ENCODE data around the gene GLRA1. TPM values are rescaled to one million over a fixed set of nuclear protein-coding genes. Genes with fewer than 3 reads are reported as not detected.

GLRA1 gene
- total and polyA plus RNA-seq, 2 of the 4 experiments (the other 2 are of a cell fraction): not detected

GRCh38 chr5:151911011-151911410, 13.6 kb downstream of the GLRA1 start:
- no peak overlapping the region for H2AK5ac ChIP-seq (ENCODE audit: low read depth, low read length)
- H4K20me1 ChIP-seq (ENCODE audit: insufficient read depth, low read length): no peaks in the 10 kb centered on the region
- in situ Hi-C loops (cut with MboI; ENCODE audit: low sequenced_read_pairs): no loop called here
- no peak overlapping the region for H3K4ac ChIP-seq (ENCODE audit: low read depth, low read length)
- H3K18ac ChIP-seq (ENCODE audit: low read depth, low read length): no peak overlapping the region
- no peak overlapping the region for H2BK15ac ChIP-seq (ENCODE audit: low read depth, low read length)
- no peaks in the 10 kb centered on the region for H3K79me1 ChIP-seq (ENCODE audit: low read depth in 1 of 2, low read length in 2 of 2)
- H4K5ac ChIP-seq (ENCODE audit: low read depth, low read length): no peak overlapping the region
- no TSS peak for BruUV-seq (replicated peaks)
- H3K14ac ChIP-seq (replicated peaks; ENCODE audit: low read depth, low read length): no peak overlapping the region
- ChIA-PET POLR2A (ENCODE audit: unreplicated experiment) (no interaction called here), CTCF (no interaction called here)
- H3K36me3 ChIP-seq (ENCODE audit: control insufficient read depth, insufficient read depth, low read length): no peaks in the 10 kb centered on the region
- no peak overlapping the region for H3K9ac ChIP-seq (ENCODE audit: low read depth, low read length)
- no peak overlapping the region for H3K56ac ChIP-seq (ENCODE audit: extremely low read depth, insufficient read depth, low read length)
- no peak overlapping the region for H2AFZ ChIP-seq (replicated peaks; ENCODE audit: low read length, poor library complexity)
- H3K27ac ChIP-seq (ENCODE audit: insufficient read depth, low read length): no peak overlapping the region
- dilution Hi-C loops (cut with HindIII; ENCODE audit: low sequenced_read_pairs, unreplicated experiment): no loop called here
- H3K9me1 ChIP-seq (ENCODE audit: insufficient read depth, low read length): no peaks in the 10 kb centered on the region
- no peak overlapping the region for H3K23ac ChIP-seq (ENCODE audit: low read depth, low read length)
- H3K4me2 ChIP-seq (ENCODE audit: low read depth, low read length): no peak overlapping the region
- no peak overlapping the region for H4K91ac ChIP-seq (ENCODE audit: insufficient read depth, low read depth, low read length)
- H2BK20ac ChIP-seq (ENCODE audit: low read depth, low read length): no peak overlapping the region
- DNase-seq (no peak), ATAC-seq (ENCODE audit: low read depth) (no peak)
- H3K27me3 ChIP-seq (ENCODE audit: control insufficient read depth, insufficient read depth, low read length): no peaks in the 10 kb centered on the region
- no peaks in the 10 kb centered on the region for H3K4me1 ChIP-seq (ENCODE audit: control insufficient read depth, insufficient read depth, low read length)
- intact Hi-C loops (cut with micrococcal nuclease): no loop called here
- H2BK120ac ChIP-seq (ENCODE audit: low read depth, low read length): no peak overlapping the region
- H4K8ac ChIP-seq (ENCODE audit: low read depth in 2 of 2, low read length in 2 of 2): no peak overlapping the region
- no peaks in the 10 kb centered on the region for H3K9me3 ChIP-seq (ENCODE audit: control insufficient read depth, insufficient read depth, low read length)
- no peak overlapping the region for H3K4me3 ChIP-seq (ENCODE audit: insufficient read depth, low read depth, low read length)
- no peak overlapping the region for H2BK5ac ChIP-seq (ENCODE audit: low read depth, low read length, poor library complexity, severe bottlenecking)
- no peak overlapping the region for H2AK9ac ChIP-seq (replicated peaks; ENCODE audit: low read depth, low read length, poor library complexity)
- no peak for TF ChIP-seq USF2 (IDR thresholded peaks at IDR 0.05; ENCODE audit: low read depth, low read length)
- TF ChIP-seq RFX5 (IDR thresholded peaks at IDR 0.05; ENCODE audit: low read depth, low read length): no peak
- TF ChIP-seq NFE2L2 (IDR thresholded peaks at IDR 0.05; ENCODE audit: low read depth, low read length): no peak
- no peak for TF ChIP-seq MAFK (IDR thresholded peaks at IDR 0.05; ENCODE audit: low read depth, low read length)
- TF ChIP-seq RAD21 (IDR thresholded peaks at IDR 0.05; ENCODE audit: low read length): no peak
- no peak for TF ChIP-seq MAZ (IDR thresholded peaks at IDR 0.05; ENCODE audit: borderline replicate concordance, low read depth, low read length)
- no peak for TF ChIP-seq CEBPB (IDR thresholded peaks at IDR 0.05; ENCODE audit: low read depth, low read length)
